ENCODE data around the gene CPNE1.
A peak's percentile ranks its signal among the peaks of the same experiment; 100 is the strongest.

GRCh38 chr20:35699127-35699956, 34.6 kb upstream of the CPNE1 start, which contains the start of the genes NFS1 and ROMO1:
- TF ChIP-seq CTCF (IDR thresholded peaks at IDR 0.05): peak in 4 of 6 experiments; percentile 26 to 65 (median 53)
- peak; percentile 69 to 84 for TF ChIP-seq POLR2AphosphoS5 (IDR thresholded peaks at IDR 0.05)
- TF ChIP-seq EP300 (IDR thresholded peaks at IDR 0.05): no peak

Measured in upper lobe of left lung (tissue), 4 donors.